Lower leg skin (tissue), 3 donors: ENCODE data around the gene GADD45A.

ENCODE experiments used
- CTCF ChIP-seq, 3 donors: fragments of 450-650 bp; IDR thresholded peaks; one replicate each; pipeline ENCODE4 v1.5.1; 2016; ENCODE audit warnings: antibody characterized with exemption in 3 of 3, mild to moderate bottlenecking in 3 of 3, moderate library complexity in 2 of 3
- POLR2A ChIP-seq, 2 donors: fragments of 450-650 bp; IDR thresholded peaks; one replicate each; pipeline ENCODE4 v1.6.1; 2016 to 2017; ENCODE audit warnings: antibody characterized with exemption in 2 of 2, mild to moderate bottlenecking in 1 of 2, moderate library complexity in 1 of 2

GRCh38 chr1:67686267-67687197 is 1.5 kb downstream of the GADD45A start:
- no peak for TF ChIP-seq CTCF (IDR thresholded peaks at IDR 0.05)
- TF ChIP-seq POLR2A (IDR thresholded peaks at IDR 0.05): no peak
